Fibroblast of the aortic adventitia (primary cell): ENCODE data around the gene UBE2S. TPM values are rescaled to one million over a fixed set of nuclear protein-coding genes. Genes with fewer than 3 reads are reported as not detected.

ENCODE experiments used
- DNase-seq: peaks from one replicate; pipeline ENCODE4 v3.0.0-alpha.2; 2010; ENCODE audit warnings: low read depth
- H3K4me3 ChIP-seq: 2 replicates; pipeline ENCODE4 v1.5.1; 2011; ENCODE audit warnings: low read depth, mild to moderate bottlenecking, control low read depth, low read length, moderate library complexity
- total RNA-seq: library from RNA; depleted of rRNA; stranded (reverse); fragments of >200 nt; gene quantifications from 2 replicates; pipeline ENCODE4 v1.2.3, GENCODE V29; 2012; ENCODE audit warnings: low replicate concordance
- TF ChIP-seq, protein P1 (sequence below): IDR thresholded peaks from 2 replicates; pipeline ENCODE4 v1.5.1; 2011; ENCODE audit warnings: mild to moderate bottlenecking, low read length, control low read depth, inconsistent platforms; ENCODE audit not compliant: insufficient read depth

UBE2S gene
- total RNA-seq, 1 donor = 65.4 TPM

DNA sequence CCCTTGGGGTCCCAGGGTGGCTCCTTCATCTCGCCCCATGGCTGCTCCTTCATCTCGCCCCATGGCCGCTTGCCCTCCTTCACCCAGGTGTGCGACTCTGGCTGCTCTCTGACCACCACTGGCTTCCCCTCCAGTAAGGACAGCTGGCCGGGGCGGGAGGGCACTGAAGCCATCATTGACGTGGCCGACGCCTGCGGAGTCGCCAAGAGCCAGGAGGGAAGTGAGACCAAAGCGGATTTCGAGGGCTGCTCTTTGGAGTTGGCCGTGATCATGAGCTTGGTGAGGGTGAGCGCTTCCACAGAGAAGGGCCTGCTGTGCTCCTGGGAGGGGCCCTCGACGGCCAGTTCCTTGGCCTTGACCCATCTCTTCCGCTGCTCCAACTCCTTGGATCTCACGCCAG lies 49.1 kb downstream of the UBE2S start:
- TF ChIP-seq, protein P1, sequence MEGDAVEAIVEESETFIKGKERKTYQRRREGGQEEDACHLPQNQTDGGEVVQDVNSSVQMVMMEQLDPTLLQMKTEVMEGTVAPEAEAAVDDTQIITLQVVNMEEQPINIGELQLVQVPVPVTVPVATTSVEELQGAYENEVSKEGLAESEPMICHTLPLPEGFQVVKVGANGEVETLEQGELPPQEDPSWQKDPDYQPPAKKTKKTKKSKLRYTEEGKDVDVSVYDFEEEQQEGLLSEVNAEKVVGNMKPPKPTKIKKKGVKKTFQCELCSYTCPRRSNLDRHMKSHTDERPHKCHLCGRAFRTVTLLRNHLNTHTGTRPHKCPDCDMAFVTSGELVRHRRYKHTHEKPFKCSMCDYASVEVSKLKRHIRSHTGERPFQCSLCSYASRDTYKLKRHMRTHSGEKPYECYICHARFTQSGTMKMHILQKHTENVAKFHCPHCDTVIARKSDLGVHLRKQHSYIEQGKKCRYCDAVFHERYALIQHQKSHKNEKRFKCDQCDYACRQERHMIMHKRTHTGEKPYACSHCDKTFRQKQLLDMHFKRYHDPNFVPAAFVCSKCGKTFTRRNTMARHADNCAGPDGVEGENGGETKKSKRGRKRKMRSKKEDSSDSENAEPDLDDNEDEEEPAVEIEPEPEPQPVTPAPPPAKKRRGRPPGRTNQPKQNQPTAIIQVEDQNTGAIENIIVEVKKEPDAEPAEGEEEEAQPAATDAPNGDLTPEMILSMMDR = no peak
- H3K4me3 ChIP-seq = no peak overlapping the region
- no peak for DNase-seq

DNA sequence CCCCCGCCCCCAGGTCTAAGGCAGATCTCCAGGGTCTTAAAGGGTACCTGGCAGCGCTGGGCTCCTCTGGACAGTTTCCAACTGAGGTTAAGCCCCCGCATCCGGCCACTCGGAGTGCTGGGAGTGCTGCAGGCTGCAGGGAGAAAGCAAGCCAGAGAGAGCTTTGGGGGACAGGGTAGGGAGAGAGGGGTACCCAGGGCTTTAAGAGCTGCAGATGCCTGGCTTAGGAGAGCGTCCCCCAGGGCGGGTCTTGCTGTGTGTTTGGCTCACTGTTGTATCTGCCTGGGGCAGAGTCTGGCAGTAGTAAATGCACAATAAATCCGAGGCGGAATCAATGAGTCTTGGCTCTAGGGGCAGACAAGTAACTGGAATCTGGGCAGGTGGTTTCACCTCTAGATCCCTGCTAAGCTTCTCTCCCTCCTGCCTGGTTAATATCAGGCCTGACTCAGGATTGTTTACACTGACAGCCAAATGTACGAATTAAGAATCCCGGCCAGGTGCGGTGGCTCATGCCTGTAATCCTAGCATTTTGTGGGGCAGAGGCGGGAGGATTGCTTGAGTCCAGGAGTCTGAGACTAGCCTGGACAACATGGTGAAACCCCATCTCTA lies 52.3 kb downstream of the UBE2S start:
- no peak overlapping the region for H3K4me3 ChIP-seq
- TF ChIP-seq, protein P1 = no peak
- DNase-seq = no peak

DNA sequence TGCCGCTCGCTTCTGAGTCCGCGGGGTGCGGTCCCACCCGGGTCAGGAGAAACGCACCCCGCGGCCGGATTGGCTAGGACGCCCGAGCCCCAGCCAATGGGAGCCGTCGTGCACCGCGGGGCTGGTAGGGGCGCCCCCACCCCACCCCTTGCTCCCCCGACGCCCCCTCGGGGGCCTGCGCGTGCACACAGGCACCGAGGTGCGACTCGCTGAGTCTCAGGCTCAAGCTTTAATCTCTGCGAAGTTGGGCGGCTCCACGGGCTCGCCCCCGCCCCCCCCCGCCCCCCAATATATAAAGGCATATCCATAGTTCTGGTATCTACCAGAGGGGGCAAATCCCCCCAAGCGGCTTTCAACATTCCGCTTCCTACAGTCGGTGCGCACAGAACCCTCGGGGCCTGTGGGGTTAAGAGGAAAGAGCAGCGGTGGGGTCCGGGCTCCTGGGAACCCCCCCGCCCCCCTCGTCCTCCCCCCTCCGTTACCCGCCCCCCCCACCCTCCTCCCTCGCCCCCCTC lies 52.8 kb downstream of the UBE2S start, which contains the start of gene COX6B2:
Gene COX6B2, minus strand, starts transcription at position 22 of the 515 bp plus-strand sequence. CDS start 198 bp downstream, outside the sequence.
- TF ChIP-seq, protein P1 = no peak
- peak within 1 kb of the TSS; percentile 60 for H3K4me3 ChIP-seq
- no peak for DNase-seq

DNA sequence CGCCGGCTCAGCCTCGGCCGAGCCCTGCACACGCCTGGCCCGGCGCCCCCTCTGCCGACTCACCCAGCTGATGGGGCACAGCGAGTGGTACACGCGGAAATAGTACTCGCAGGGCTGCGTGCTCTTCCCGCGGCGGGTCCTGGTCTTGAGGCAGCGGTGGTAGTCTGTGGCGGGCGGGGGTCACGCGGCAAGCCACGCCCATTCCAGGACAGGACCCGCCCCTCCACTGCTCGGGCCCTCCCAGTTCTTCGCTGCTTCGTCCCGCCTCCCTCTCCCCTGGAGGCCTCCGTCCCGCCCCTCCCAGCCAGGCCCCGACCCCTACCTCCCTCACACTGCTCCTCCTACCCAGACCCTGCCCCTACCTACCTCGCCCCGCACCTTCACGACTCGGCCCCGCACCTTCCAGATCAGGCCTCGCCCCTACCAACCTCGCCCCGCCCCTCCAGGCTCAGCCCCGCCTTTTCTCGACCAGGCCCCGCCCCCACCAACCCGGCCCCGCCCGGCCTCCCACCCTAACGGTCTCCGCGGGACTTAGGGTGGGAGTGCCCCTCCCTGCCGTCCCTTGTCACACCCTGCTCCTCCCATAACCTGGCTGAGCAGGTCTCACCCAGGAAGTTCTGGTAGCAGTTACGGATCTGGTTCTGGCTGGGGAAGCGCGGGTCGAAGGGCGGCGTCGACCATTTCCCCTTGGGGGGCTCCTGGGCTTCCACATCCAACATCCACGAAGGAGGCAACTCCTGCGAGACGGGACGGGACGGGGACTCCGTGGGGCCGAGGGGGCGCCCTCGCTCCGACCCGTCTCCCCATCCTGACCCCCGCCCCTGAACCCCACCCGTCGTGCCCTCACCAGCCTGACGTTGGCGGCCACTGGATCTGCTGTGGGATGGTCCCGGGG lies 53.5 kb downstream of the UBE2S start:
- H3K4me3 ChIP-seq = peak overlapping the region; percentile 60
- peak; percentile 39 for DNase-seq
- TF ChIP-seq, protein P1 = no peak

DNA sequence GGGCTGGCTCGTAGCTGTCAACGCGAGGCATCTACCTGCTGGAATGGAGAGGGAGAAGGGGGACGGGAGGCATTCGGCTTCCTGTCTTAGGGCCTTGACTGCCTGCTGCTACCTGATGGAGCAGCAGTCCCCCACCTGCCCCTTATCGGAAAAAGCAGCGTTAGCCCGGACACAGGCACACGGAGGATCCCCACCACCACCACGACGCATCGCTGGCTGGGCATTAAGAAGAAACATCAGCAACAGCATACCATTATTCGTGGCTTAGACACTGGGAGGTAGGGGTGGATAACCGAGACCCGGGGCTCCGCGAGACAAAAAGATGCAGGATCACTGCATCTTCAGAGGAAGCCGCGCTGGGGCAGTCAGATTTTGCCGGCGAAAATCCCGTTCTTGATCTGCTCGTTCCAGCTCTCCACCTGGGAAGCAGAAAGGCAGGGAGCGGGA lies 54.2 kb downstream of the UBE2S start:
- H3K4me3 ChIP-seq = peak overlapping the region; percentile 60
- TF ChIP-seq, protein P1 = no peak
- no peak for DNase-seq

DNA sequence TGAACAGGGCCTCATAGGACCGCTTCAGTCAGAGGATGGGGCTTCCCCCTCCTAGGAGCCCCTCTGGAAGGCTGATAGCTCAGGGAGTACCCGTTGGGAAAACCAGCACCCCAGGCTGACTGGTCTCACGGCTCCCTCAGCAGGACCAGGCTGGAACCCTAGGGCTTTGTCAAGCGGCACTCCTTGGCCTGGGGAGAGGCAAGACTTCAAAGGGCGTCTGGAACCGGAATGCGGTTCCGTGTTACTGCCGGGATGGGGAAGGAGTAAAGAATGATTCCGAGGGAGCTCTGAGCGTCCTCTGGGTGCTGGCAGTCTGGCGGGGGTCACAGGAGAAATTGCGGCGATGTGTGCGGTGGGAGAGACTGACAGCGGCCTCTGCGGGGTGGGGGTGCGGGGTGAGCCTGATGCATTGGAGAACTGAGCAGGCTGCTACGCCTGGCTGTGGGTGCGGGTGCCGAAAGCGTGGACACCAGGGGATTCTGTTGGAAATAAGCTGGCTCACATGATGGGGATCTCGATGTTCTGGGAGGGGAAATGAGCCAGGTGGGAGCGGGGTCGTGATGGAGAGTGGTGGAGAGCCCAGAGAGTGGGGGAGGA lies 54.9 kb downstream of the UBE2S start:
- H3K4me3 ChIP-seq = no peak overlapping the region
- TF ChIP-seq, protein P1 = no peak
- DNase-seq = no peak
